Measurements from ENCODE around the gene EFNA1.

DNA sequence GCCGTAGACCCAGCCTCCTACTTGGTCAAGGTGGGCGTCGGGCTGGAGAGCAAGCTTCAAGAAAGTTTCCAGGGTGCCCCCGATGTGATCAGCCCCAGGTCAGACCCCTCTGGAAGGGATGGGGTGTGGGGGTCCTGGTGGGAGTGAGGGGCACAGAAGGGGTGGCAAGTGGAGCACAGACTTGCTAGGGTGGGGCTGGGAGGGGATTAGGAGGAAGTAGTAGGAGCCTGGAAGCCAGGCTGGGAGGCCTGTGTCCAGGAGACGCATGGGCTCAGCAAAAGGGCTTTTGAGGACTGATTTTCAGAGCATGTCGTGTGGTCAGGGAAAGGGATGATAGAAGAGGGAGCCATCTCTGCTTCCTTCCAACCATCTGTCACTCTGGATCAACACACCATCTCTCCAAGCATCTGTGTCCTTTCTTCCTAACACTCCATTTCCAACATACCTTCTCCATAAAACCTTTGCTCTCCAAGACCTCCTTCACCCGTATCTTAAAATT is 54.4 kb downstream of the EFNA1 start:
- TF ChIP-seq, protein P1, sequence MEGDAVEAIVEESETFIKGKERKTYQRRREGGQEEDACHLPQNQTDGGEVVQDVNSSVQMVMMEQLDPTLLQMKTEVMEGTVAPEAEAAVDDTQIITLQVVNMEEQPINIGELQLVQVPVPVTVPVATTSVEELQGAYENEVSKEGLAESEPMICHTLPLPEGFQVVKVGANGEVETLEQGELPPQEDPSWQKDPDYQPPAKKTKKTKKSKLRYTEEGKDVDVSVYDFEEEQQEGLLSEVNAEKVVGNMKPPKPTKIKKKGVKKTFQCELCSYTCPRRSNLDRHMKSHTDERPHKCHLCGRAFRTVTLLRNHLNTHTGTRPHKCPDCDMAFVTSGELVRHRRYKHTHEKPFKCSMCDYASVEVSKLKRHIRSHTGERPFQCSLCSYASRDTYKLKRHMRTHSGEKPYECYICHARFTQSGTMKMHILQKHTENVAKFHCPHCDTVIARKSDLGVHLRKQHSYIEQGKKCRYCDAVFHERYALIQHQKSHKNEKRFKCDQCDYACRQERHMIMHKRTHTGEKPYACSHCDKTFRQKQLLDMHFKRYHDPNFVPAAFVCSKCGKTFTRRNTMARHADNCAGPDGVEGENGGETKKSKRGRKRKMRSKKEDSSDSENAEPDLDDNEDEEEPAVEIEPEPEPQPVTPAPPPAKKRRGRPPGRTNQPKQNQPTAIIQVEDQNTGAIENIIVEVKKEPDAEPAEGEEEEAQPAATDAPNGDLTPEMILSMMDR (conservative IDR thresholded peaks at IDR 0.05; ENCODE audit: low read length): no peak
- TF ChIP-seq EZH2phosphoT487 (IDR thresholded peaks at IDR 0.05; ENCODE audit: borderline replicate concordance, low read depth, low read length): no peak

Data from OCI-LY7 (cell line).